ENCODE measurements around the gene C1QTNF12.

The C1QTNF12 gene

GRCh38 chr1:1244192-1244811 is 2.2 kb downstream of the C1QTNF12 start:
- no peak overlapping the region for H3K9ac ChIP-seq (ENCODE audit: low read length)
- no peak overlapping the region for H3K27ac ChIP-seq (ENCODE audit: low read depth, low read length, poor library complexity, severe bottlenecking)
- H2AFZ ChIP-seq (ENCODE audit: low read length) = no peak overlapping the region
- no peaks in the 10 kb centered on the region for H3K9me3 ChIP-seq (ENCODE audit: low read length)
- H4K20me1 ChIP-seq (ENCODE audit: insufficient read depth, low read length) = no peaks in the 10 kb centered on the region
- no peaks in the 10 kb centered on the region for H3K36me3 ChIP-seq (ENCODE audit: insufficient read depth, low read length)
- H3K4me2 ChIP-seq (ENCODE audit: low read length) = no peak overlapping the region
- no peaks in the 10 kb centered on the region for H3K9me2 ChIP-seq (ENCODE audit: low read depth, low read length)
- no peaks in the 10 kb centered on the region for H3K79me2 ChIP-seq (ENCODE audit: insufficient read depth, low read length)
- no peak overlapping the region for H3K4me3 ChIP-seq (ENCODE audit: low read depth, low read length, poor library complexity, severe bottlenecking)
- TF ChIP-seq CTCF (IDR thresholded peaks at IDR 0.05; ENCODE audit: low read length) (no peak), EZH2 (IDR thresholded peaks at IDR 0.05; ENCODE audit: borderline replicate concordance, low read length) (no peak)
- H3K4me1 ChIP-seq (ENCODE audit: insufficient read depth, low read length, severe bottlenecking) = no peaks in the 10 kb centered on the region
- peaks cover 28% of the 10 kb centered on the region; the same call in 1 of the 2 replicates for H3K27me3 ChIP-seq (ENCODE audit: insufficient read depth, low read length)
- H3F3A ChIP-seq (ENCODE audit: insufficient read depth, low read length) = no peaks in the 10 kb centered on the region

GRCh38 chr1:1243807-1244191 is 2.7 kb downstream of the C1QTNF12 start:
- no peaks in the 10 kb centered on the region for H3K9me3 ChIP-seq (ENCODE audit: low read length)
- H3K36me3 ChIP-seq (ENCODE audit: insufficient read depth, low read length) = no peaks in the 10 kb centered on the region
- no peaks in the 10 kb centered on the region for H4K20me1 ChIP-seq (ENCODE audit: insufficient read depth, low read length)
- H3K4me2 ChIP-seq (ENCODE audit: low read length) = no peak overlapping the region
- H3K79me2 ChIP-seq (ENCODE audit: insufficient read depth, low read length) = no peaks in the 10 kb centered on the region
- no peak overlapping the region for H3K4me3 ChIP-seq (ENCODE audit: low read depth, low read length, poor library complexity, severe bottlenecking)
- no peaks in the 10 kb centered on the region for H3K4me1 ChIP-seq (ENCODE audit: insufficient read depth, low read length, severe bottlenecking)
- no peak for TF ChIP-seq EZH2 (IDR thresholded peaks at IDR 0.05; ENCODE audit: borderline replicate concordance, low read length)
- TF ChIP-seq CTCF (IDR thresholded peaks at IDR 0.05; ENCODE audit: low read length) = no peak
- H3F3A ChIP-seq (ENCODE audit: insufficient read depth, low read length) = no peaks in the 10 kb centered on the region
- H3K9me2 ChIP-seq (ENCODE audit: low read depth, low read length) = no peaks in the 10 kb centered on the region
- no peak overlapping the region for H3K9ac ChIP-seq (ENCODE audit: low read length)
- no peak overlapping the region for H3K27ac ChIP-seq (ENCODE audit: low read depth, low read length, poor library complexity, severe bottlenecking)
- peaks cover 28% of the 10 kb centered on the region; the same call in 1 of the 2 replicates for H3K27me3 ChIP-seq (ENCODE audit: insufficient read depth, low read length)
- no peak overlapping the region for H2AFZ ChIP-seq (ENCODE audit: low read length)

GRCh38 chr1:1243266-1243660 is 3.3 kb downstream of the C1QTNF12 start:
- Histone ChIP-seq H3K4me1 (ENCODE audit: insufficient read depth, low read length, severe bottlenecking) (no peaks in the 10 kb centered on the region), H2AFZ (ENCODE audit: low read length) (no peak overlapping the region), H3K9me3 (ENCODE audit: low read length) (no peaks in the 10 kb centered on the region), H3K9me2 (ENCODE audit: low read depth, low read length) (no peaks in the 10 kb centered on the region), H3K4me2 (ENCODE audit: low read length) (no peak overlapping the region), H3K9ac (ENCODE audit: low read length) (no peak overlapping the region), H3K27ac (ENCODE audit: low read depth, low read length, poor library complexity, severe bottlenecking) (no peak overlapping the region), H4K20me1 (ENCODE audit: insufficient read depth, low read length) (no peaks in the 10 kb centered on the region), H3F3A (ENCODE audit: insufficient read depth, low read length) (no peaks in the 10 kb centered on the region), H3K79me2 (ENCODE audit: insufficient read depth, low read length) (no peaks in the 10 kb centered on the region), H3K36me3 (ENCODE audit: insufficient read depth, low read length) (no peaks in the 10 kb centered on the region), H3K4me3 (ENCODE audit: low read depth, low read length, poor library complexity, severe bottlenecking) (no peak overlapping the region), H3K27me3 (ENCODE audit: insufficient read depth, low read length) (peaks cover 28% of the 10 kb centered on the region; the same call in 1 of the 2 replicates)
- TF ChIP-seq EZH2 (IDR thresholded peaks at IDR 0.05; ENCODE audit: borderline replicate concordance, low read length) = no peak
- TF ChIP-seq CTCF (IDR thresholded peaks at IDR 0.05; ENCODE audit: low read length) = no peak

Data from OCI-LY1 (cell line).